ENCODE data around the gene RPS25.

GRCh38 chr11:118998822-118999221 is 19.3 kb downstream of the RPS25 start:
- TF ChIP-seq POLR2A (IDR thresholded peaks at IDR 0.05) (no peak), CTCF (IDR thresholded peaks at IDR 0.05) (no peak)

Data from esophagus squamous epithelium (tissue), 4 donors.